GM19043 (cell line): ENCODE data around the gene SYTL3.

Experiments used
- ATAC-seq: cut with Tn5 transposase; IDR thresholded peaks from one replicate; pipeline ENCODE4 v1.9.1; 2021; ENCODE audit warnings: low read depth; ENCODE audit not compliant: unreplicated experiment

Gene SYTL3

DNA sequence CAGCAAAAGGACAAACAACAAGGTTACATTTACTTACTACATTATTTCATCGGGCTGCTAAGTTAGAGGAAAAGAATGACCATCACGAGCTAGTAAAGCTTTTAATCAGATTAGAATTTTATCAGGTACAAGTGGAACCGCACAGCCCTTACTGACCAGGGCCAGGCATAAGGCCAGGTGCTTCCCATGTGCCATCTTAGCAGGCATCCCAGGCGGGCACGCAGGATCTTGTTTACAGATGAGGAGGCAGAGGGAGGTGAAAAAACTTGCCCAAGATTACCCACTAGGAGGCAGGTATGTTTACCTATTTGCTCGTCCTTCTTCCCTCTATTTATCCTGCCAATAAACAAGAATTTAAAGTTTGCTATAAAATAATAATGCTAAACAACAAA is 158.6 kb downstream of the SYTL3 start:
- ATAC-seq: no peak

DNA sequence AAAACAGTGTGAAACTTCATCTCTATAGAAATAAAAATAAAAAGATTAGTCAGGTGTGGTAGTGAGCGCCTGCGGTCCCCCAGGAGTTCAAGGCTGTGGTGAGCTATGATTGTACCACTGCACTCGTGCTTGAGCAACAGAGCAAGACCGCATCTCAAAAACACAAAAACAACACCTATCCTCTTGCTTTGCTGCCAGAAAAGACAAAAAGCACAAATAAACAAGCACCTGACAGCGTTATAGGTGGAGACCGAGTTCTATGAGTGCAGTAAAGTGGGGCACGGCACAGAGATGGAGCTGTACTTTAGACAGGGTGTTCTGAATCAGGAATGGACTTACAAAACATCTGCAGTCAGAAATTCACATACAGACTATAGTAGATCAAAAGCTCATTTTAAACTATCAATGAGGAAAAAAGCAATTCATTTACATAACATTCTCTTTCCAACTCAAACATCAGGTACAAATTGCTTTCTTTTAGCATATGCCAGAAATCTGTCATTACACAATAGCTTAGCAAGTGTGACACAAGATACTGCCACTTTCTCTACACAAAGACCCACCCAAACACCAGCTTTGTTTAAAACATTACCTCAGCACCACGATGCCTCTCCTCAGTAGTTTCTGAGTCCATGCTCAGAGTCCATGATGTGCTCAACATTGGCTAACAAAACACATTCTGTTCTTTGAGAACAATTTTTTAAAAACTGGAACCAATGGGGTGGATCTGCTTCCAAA is 159.3 kb downstream of the SYTL3 start:
- ATAC-seq: peak; percentile 67

DNA sequence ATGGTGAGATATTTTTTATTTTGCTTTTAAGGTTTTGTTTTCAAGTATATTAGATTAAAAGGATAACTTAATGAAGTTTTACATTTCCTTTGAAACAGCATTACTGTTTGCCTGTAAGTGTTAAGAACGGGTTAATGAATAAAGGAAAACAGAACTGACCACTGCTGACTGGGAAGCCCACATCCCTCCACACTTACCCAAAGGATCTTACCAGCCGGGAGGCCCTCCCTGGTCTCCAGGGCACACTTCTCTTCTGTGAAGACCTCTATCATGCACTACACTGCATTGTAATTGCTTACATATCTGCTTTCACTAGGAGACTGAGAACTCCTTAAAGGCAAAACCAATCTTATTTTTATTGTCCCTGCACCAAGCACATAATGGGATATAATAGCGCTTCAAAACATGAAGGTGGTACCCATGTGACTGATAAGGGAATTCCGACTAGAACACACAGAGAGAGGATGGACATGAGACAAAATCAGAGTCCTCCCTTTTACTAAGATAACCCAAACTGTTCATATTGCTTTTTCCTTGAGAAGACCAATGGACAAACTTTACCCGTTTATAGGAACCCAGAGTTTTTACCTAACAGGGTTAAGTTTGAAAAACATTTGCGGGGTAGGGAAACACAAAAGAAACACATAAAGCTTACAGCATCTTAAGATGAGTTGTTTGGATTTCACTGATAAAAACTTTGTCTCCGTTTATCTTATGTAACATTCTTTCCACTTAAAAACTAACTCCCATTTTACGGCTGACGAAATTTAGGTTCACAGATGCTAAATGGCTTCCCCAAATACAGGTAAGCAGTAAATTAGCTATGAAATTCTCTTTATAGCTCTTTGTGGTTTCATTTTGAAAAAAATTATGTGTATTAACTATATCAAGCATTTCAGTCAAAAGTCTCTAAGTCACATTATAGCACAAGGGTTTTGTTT is 160.6 kb downstream of the SYTL3 start:
- ATAC-seq: no peak

DNA sequence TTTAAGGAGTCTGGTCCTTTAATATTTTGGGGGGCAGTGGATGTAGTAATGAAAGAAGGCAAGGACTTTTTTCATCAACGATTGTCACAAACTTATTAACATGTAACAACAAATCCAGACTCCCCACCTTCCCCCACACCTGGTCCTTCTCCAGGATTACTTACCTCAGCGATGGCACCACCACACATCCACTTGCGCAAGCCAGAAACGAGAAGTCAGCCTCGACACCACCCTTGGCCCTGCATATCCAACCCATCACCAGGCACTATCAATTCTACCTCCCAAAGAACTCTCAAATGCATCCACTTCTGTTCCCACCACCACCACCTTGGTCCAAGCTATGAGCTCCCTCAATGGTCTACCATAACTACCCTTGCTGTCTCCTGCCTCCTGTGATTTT is 162.8 kb downstream of the SYTL3 start:
- ATAC-seq: no peak

DNA sequence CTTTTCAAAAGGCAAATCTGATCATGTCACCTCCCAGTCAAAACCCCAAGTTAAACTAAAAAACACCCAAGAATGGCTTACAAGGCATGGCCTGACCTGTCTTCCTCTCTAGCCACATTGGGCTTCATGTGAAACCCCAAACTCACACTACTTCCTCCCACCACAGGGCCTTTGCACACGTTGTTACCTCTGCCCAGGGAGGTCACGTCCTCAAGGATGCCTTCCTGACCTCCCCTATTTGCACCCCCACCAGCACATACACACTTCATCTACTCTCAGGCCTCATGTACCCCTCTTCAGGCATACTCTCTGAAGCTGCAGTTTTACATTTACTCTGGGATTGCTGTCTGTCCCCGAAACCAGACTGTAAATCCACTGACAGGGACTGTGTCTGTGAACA is 163.2 kb downstream of the SYTL3 start:
- ATAC-seq: no peak
